H9 (cell line): Measurements from ENCODE around the gene VPS39. TPM values are rescaled to one million over a fixed set of nuclear protein-coding genes. Genes with fewer than 3 reads are reported as not detected.
A peak's percentile ranks its signal among the peaks of the same experiment; 100 is the strongest.

Experiments used
- DNase-seq: peaks from one replicate; pipeline ENCODE4 v3.0.0-alpha.2; 2017
- H2AFZ ChIP-seq: one replicate; pipeline ENCODE4 v1.6.1; 2013; ENCODE audit warnings: mild to moderate bottlenecking, low read length, control low read depth, moderate library complexity
- H2AK5ac ChIP-seq: 2 replicates; pipeline ENCODE4 v1.6.1; 2013; ENCODE audit warnings: low read length, control low read depth, mixed read lengths; ENCODE audit not compliant: insufficient read length
- H2BK120ac ChIP-seq: one replicate; pipeline ENCODE4 v1.6.1; 2013; ENCODE audit warnings: low read depth, mild to moderate bottlenecking, low read length, control low read depth, inconsistent platforms; ENCODE audit not compliant: poor library complexity, severe bottlenecking
- H2BK12ac ChIP-seq: 2 replicates; pipeline ENCODE4 v1.6.1; 2013; ENCODE audit warnings: low read length, control low read depth, mixed read lengths, low read depth; ENCODE audit not compliant: insufficient read length
- H2BK15ac ChIP-seq: 2 replicates; pipeline ENCODE4 v1.6.1; 2013; ENCODE audit warnings: low read depth, low read length, control low read depth
- H2BK20ac ChIP-seq: one replicate; pipeline ENCODE4 v1.6.1; 2013; ENCODE audit warnings: low read depth, mild to moderate bottlenecking, low read length, control low read depth, inconsistent platforms; ENCODE audit not compliant: poor library complexity, severe bottlenecking
- H2BK5ac ChIP-seq: 2 replicates; pipeline ENCODE4 v1.6.1; 2013; ENCODE audit warnings: low read length, control low read depth, mixed read lengths; ENCODE audit not compliant: insufficient read length
- H3K14ac ChIP-seq: 2 replicates; pipeline ENCODE4 v1.6.1; 2013; ENCODE audit warnings: low read length, control low read depth; ENCODE audit not compliant: insufficient read depth
- H3K18ac ChIP-seq: 2 replicates; pipeline ENCODE4 v1.6.1; 2013; ENCODE audit warnings: low read depth, mild to moderate bottlenecking, mixed read lengths, low read length, control low read depth; ENCODE audit not compliant: insufficient read length
- H3K23ac ChIP-seq: 2 replicates; pipeline ENCODE4 v1.6.1; 2013; ENCODE audit warnings: low read length, control low read depth, mixed read lengths, low read depth; ENCODE audit not compliant: insufficient read length
- H3K23me2 ChIP-seq: 2 replicates; pipeline ENCODE4 v1.6.1; 2013; ENCODE audit warnings: low read depth, mild to moderate bottlenecking, mixed read lengths, low read length, control low read depth; ENCODE audit not compliant: insufficient read length, poor library complexity, severe bottlenecking
- H3K27ac ChIP-seq: 2 replicates; pipeline ENCODE4 v1.5.1; 2013; ENCODE audit warnings: low read length, control low read depth, mixed read lengths, low read depth; ENCODE audit not compliant: insufficient read length
- H3K27me3 ChIP-seq: 2 replicates; pipeline ENCODE4 v1.6.1; 2013; ENCODE audit warnings: low read length, control low read depth, inconsistent platforms; ENCODE audit not compliant: insufficient read depth
- H3K4ac ChIP-seq: 2 replicates; pipeline ENCODE4 v1.6.1; 2013; ENCODE audit warnings: low read depth, mild to moderate bottlenecking, control low read depth, inconsistent platforms, low read length, moderate library complexity
- H3K4me1 ChIP-seq: 2 replicates; pipeline ENCODE4 v1.6.1; 2013; ENCODE audit warnings: low read length, control low read depth, inconsistent platforms; ENCODE audit not compliant: insufficient read depth
- H3K4me2 ChIP-seq: 2 replicates; pipeline ENCODE4 v1.6.1; 2013; ENCODE audit warnings: low read length, control low read depth, mixed read lengths; ENCODE audit not compliant: insufficient read length, insufficient read depth
- H3K56ac ChIP-seq: 2 replicates; pipeline ENCODE4 v1.6.1; 2013; ENCODE audit warnings: low read depth, mild to moderate bottlenecking, mixed read lengths, low read length, control low read depth; ENCODE audit not compliant: insufficient read length
- H3K79me1 ChIP-seq: 2 replicates; pipeline ENCODE4 v1.6.1; 2013; ENCODE audit warnings: low read depth, mild to moderate bottlenecking, moderate library complexity, low read length, control low read depth, inconsistent platforms; ENCODE audit not compliant: insufficient read depth, poor library complexity, severe bottlenecking
- H3K79me2 ChIP-seq: 2 replicates; pipeline ENCODE4 v1.6.1; 2013; ENCODE audit warnings: low read length, control low read depth, inconsistent platforms; ENCODE audit not compliant: insufficient read depth
- H3K9ac ChIP-seq: 2 replicates; pipeline ENCODE4 v1.6.1; 2013; ENCODE audit warnings: low read length, control low read depth, mixed read lengths; ENCODE audit not compliant: insufficient read length; ENCODE audit errors: extremely low read depth
- H3K9me3 ChIP-seq: one replicate; pipeline ENCODE4 v1.6.1; 2013; ENCODE audit warnings: low read depth, low read length, inconsistent platforms; ENCODE audit not compliant: control insufficient read depth
- H3T11ph ChIP-seq: one replicate; pipeline ENCODE4 v1.6.1; 2013; ENCODE audit warnings: mild to moderate bottlenecking, low read length, control low read depth, inconsistent platforms
- H4K20me1 ChIP-seq: one replicate; pipeline ENCODE4 v1.6.1; 2013; ENCODE audit not compliant: control insufficient read depth, insufficient read length, insufficient read depth
- H4K5ac ChIP-seq: 2 replicates; pipeline ENCODE4 v1.6.1; 2013; ENCODE audit warnings: low read depth, mild to moderate bottlenecking, mixed read lengths, low read length, control low read depth; ENCODE audit not compliant: insufficient read length
- H4K8ac ChIP-seq: replicated peaks from 2 replicates; pipeline ENCODE4 v1.6.1; 2013; ENCODE audit warnings: low read length, control low read depth, mixed read lengths, low read depth; ENCODE audit not compliant: insufficient read length
- H4K91ac ChIP-seq: 2 replicates; pipeline ENCODE4 v1.6.1; 2013; ENCODE audit warnings: low read depth, mild to moderate bottlenecking, moderate library complexity, mixed read lengths, low read length, control low read depth; ENCODE audit not compliant: insufficient read length
- H3K27ac Mint-ChIP-seq, 3 experiments: 2 replicates in 2 of 3; 3 replicates in 1 of 3; pipeline ENCODE4 v1.8.0; 2020 to 2021; ENCODE audit warnings: mixed read lengths in 3 of 3, mild to moderate bottlenecking in 1 of 3, moderate library complexity in 1 of 3
- H3K27me3 Mint-ChIP-seq: 2 replicates; pipeline ENCODE4 v1.8.0; 2021; ENCODE audit warnings: low read depth, mild to moderate bottlenecking, moderate library complexity, mixed read lengths
- H3K36me3 Mint-ChIP-seq, 3 experiments: 2 replicates in 2 of 3; 3 replicates in 1 of 3; pipeline ENCODE4 v1.8.0; 2020 to 2021; ENCODE audit warnings: low read depth in 3 of 3, mixed read lengths in 3 of 3; ENCODE audit not compliant: insufficient read depth in 1 of 3
- H3K4me1 Mint-ChIP-seq, 2 experiments: 2 replicates each; pipeline ENCODE4 v1.8.0; 2020; ENCODE audit warnings: mixed read lengths in 2 of 2
- H3K4me3 Mint-ChIP-seq, 2 experiments: 2 replicates in 1 of 2; 3 replicates in 1 of 2; pipeline ENCODE4 v1.8.0; 2020 to 2021; ENCODE audit warnings: mild to moderate bottlenecking in 2 of 2, mixed read lengths in 2 of 2, moderate library complexity in 1 of 2
- H3K9me3 Mint-ChIP-seq, 2 experiments: 2 replicates in 1 of 2; 3 replicates in 1 of 2; pipeline ENCODE4 v1.8.0; 2020; ENCODE audit warnings: mild to moderate bottlenecking in 2 of 2, mixed read lengths in 2 of 2, moderate library complexity in 1 of 2
- WGBS: extraction: QIAGEN DNeasy Blood & Tissue Kit; methylation state at CpG from one replicate; pipeline ENCODE4 v1.1.7; 2013; ENCODE audit warnings: missing lambda C conversion rate, low lambda C conversion rate, mixed read lengths; ENCODE audit not compliant: insufficient read length; ENCODE audit errors: extremely low coverage; 5-methylcytosine and 5-hydroxymethylcytosine counted together
- long read RNA-seq: library from polyadenylated mRNA; unstranded; transcript quantifications from one replicate; pipeline ENCODE4 v2.0.0, GENCODE V29; 2020
- total RNA-seq: library from RNA; stranded (reverse); gene quantifications from 2 replicates; pipeline ENCODE4 v1.2.1, GENCODE V29; 2021
- TF ChIP-seq, protein P1 (sequence below): fragments of 200-600 bp; sonication (generic); conservative IDR thresholded peaks from 3 replicates; pipeline ENCODE4 v1.8.0; 2021; ENCODE audit warnings: antibody characterized with exemption, mild to moderate bottlenecking

VPS39 gene, protein sequence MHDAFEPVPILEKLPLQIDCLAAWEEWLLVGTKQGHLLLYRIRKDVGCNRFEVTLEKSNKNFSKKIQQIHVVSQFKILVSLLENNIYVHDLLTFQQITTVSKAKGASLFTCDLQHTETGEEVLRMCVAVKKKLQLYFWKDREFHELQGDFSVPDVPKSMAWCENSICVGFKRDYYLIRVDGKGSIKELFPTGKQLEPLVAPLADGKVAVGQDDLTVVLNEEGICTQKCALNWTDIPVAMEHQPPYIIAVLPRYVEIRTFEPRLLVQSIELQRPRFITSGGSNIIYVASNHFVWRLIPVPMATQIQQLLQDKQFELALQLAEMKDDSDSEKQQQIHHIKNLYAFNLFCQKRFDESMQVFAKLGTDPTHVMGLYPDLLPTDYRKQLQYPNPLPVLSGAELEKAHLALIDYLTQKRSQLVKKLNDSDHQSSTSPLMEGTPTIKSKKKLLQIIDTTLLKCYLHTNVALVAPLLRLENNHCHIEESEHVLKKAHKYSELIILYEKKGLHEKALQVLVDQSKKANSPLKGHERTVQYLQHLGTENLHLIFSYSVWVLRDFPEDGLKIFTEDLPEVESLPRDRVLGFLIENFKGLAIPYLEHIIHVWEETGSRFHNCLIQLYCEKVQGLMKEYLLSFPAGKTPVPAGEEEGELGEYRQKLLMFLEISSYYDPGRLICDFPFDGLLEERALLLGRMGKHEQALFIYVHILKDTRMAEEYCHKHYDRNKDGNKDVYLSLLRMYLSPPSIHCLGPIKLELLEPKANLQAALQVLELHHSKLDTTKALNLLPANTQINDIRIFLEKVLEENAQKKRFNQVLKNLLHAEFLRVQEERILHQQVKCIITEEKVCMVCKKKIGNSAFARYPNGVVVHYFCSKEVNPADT
- total RNA-seq, result 43.7 and 48.6 TPM in 2 replicates
- long read RNA-seq, full-length matches to known transcripts, result 164 of 229 reads
- long read RNA-seq, partial matches to known transcripts, result 35 of 229 reads
- long read RNA-seq, other reads (novel, unspliced or antisense), result 30 of 229 reads

DNA sequence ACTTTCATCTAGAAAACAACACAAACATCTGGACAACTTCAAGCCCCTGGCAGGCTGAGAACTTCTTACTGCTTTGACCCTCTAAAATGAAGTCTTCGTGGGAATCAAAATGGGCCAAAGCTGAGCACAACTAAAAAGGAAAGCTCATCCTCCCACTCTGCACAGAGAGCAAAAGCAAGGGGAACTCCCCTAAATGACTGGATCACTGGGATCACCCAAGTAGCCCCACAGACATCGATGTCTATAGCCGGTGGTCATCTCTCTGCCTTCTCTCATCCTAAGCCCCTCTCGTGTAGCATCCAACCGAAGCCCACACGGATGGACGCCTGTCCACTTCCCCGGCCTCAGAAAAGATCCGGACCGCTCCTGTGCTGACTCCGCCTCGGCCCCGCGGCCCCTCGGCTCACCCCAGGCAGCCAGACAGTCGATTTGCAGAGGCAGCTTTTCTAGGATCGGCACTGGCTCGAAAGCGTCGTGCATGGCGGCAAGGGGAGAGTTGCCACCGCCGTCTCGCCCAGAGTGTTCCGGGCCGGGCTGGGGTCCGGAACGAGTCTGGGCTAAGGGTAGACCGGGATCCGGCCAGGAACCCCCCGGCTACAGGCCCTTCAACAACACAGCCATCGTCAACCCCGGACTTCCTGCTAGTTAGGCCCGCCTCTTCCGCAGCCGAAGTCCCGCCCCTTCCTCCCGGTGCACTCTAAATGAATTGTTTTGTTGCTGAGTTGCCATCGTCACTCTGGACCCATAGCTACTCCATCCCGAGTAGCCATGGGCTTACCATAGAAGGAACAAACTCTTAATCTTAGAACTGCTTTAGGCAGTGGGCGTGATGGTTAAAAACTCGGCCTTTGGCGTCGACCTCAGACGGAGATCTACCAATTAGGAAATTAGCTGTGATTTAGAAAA, at the start of gene VPS39:
Gene VPS39, minus strand, starts transcription at position 631 of the 906 bp plus-strand sequence. Its CDS starts 151 bp downstream, at position 480.
- Histone ChIP-seq H2BK15ac (no peak within 1 kb of the TSS), H3K18ac (peak within 1 kb of the TSS; percentile 70), H3T11ph (no peak within 1 kb of the TSS), H2BK120ac (no peak within 1 kb of the TSS), H3K9me3 (no peaks in the 10 kb centered on the region), H4K8ac (no peak within 1 kb of the TSS), H3K9ac (peak within 1 kb of the TSS; percentile 86), H4K20me1 (no peaks in the 10 kb centered on the region), H3K27me3 (no peaks in the 10 kb centered on the region), H3K79me1 (no peaks in the 10 kb centered on the region), H4K91ac (no peak within 1 kb of the TSS), H3K56ac (no peak within 1 kb of the TSS), H2BK5ac (no peak within 1 kb of the TSS), H3K23me2 (peaks cover 5% of the 10 kb centered on the region), H2AK5ac (no peak within 1 kb of the TSS), H3K4me2 (peak within 1 kb of the TSS; percentile 64), H2BK12ac (no peak within 1 kb of the TSS), H3K14ac (peak within 1 kb of the TSS; percentile 69; the same call in 1 of the 2 replicates), H3K23ac (no peak within 1 kb of the TSS), H4K5ac (no peak within 1 kb of the TSS), H3K27ac (peak within 1 kb of the TSS; percentile 1), H3K79me2 (no peaks in the 10 kb centered on the region), H3K4me1 (no peaks in the 10 kb centered on the region), H3K4ac (no peak within 1 kb of the TSS; the same call in 1 of the 2 replicates), H2BK20ac (no peak within 1 kb of the TSS), H2AFZ (no peak within 1 kb of the TSS)
- Mint-ChIP-seq H3K27ac (peak within 1 kb of the TSS; percentile 91 to 99 (median 97)), H3K4me1 (peaks cover 11 to 12% of the 10 kb centered on the region in 2 experiments), H3K27me3 (no peaks in the 10 kb centered on the region), H3K4me3 (peak within 1 kb of the TSS; percentile 99), H3K36me3 (peaks cover 6 to 26% (median 16%) of the 10 kb centered on the region in 3 experiments; a peak in 6 of 7 replicates), H3K9me3 (no peaks in the 10 kb centered on the region)
- no CpG with 5 or more reads among the region's 45 CpGs for WGBS
- TF ChIP-seq, protein P1, sequence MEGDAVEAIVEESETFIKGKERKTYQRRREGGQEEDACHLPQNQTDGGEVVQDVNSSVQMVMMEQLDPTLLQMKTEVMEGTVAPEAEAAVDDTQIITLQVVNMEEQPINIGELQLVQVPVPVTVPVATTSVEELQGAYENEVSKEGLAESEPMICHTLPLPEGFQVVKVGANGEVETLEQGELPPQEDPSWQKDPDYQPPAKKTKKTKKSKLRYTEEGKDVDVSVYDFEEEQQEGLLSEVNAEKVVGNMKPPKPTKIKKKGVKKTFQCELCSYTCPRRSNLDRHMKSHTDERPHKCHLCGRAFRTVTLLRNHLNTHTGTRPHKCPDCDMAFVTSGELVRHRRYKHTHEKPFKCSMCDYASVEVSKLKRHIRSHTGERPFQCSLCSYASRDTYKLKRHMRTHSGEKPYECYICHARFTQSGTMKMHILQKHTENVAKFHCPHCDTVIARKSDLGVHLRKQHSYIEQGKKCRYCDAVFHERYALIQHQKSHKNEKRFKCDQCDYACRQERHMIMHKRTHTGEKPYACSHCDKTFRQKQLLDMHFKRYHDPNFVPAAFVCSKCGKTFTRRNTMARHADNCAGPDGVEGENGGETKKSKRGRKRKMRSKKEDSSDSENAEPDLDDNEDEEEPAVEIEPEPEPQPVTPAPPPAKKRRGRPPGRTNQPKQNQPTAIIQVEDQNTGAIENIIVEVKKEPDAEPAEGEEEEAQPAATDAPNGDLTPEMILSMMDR, result no peak
- DNase-seq, result peak; percentile 92
